ENCODE data around the gene USPL1.
"Not testable (repeated sequence)": the region's sequence is repeated elsewhere in the genome, so short reads cannot be mapped to it uniquely, and the experiment has no call there.

Gene USPL1

GRCh38 chr13:30601836-30602235 lies 15.9 kb upstream of the USPL1 start:
- TF ChIP-seq, protein P1, sequence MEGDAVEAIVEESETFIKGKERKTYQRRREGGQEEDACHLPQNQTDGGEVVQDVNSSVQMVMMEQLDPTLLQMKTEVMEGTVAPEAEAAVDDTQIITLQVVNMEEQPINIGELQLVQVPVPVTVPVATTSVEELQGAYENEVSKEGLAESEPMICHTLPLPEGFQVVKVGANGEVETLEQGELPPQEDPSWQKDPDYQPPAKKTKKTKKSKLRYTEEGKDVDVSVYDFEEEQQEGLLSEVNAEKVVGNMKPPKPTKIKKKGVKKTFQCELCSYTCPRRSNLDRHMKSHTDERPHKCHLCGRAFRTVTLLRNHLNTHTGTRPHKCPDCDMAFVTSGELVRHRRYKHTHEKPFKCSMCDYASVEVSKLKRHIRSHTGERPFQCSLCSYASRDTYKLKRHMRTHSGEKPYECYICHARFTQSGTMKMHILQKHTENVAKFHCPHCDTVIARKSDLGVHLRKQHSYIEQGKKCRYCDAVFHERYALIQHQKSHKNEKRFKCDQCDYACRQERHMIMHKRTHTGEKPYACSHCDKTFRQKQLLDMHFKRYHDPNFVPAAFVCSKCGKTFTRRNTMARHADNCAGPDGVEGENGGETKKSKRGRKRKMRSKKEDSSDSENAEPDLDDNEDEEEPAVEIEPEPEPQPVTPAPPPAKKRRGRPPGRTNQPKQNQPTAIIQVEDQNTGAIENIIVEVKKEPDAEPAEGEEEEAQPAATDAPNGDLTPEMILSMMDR (IDR thresholded peaks at IDR 0.05; ENCODE audit: insufficient read depth, low read length): no peak
- TF ChIP-seq POLR2AphosphoS5 (IDR thresholded peaks at IDR 0.05; ENCODE audit: low read depth): no peak
- no peak for TF ChIP-seq GABPA (IDR thresholded peaks at IDR 0.05; ENCODE audit: low read depth)
- no peak for TF ChIP-seq REST (IDR thresholded peaks at IDR 0.05; ENCODE audit: insufficient replicate concordance, low read depth)
- no peak for TF ChIP-seq SPI1 (IDR thresholded peaks at IDR 0.05; ENCODE audit: borderline replicate concordance, low read depth)
- no peaks in the 10 kb centered on the region for H3K27me3 ChIP-seq (ENCODE audit: insufficient read depth, poor library complexity, severe bottlenecking)
- no peak overlapping the region for H3K27ac ChIP-seq (replicated peaks)
- no peak overlapping the region for H3K4me3 ChIP-seq (replicated peaks; ENCODE audit: insufficient read depth, low read length)
- no peak for DNase-seq (ENCODE audit: low read depth in 1 of 2, low spot score in 1 of 2)

DNA sequence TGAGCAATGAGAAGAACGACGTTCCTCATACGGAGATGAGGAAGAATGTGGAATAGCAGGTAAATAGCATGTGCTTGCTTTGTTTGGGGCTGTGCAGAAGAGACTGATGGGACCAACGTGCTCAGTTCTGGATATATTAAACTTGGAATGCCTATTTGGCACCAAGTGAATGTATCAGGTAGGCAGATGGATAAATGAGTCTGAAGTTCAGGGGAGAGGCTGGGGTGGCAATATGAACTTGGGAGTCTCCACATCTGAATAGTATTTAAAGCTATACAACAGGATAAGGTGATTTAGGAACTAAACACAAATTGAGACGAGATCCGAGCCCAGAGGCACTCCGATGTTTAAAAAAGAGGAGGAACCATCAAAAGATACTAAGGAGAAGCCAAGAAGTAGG lies 12.7 kb upstream of the USPL1 start:
- no peak for DNase-seq (ENCODE audit: low read depth in 1 of 2, low spot score in 1 of 2)
- H3K27ac ChIP-seq (replicated peaks): no peak overlapping the region
- no peaks in the 10 kb centered on the region for H3K27me3 ChIP-seq (ENCODE audit: insufficient read depth, poor library complexity, severe bottlenecking)
- no peak overlapping the region for H3K4me3 ChIP-seq (replicated peaks; ENCODE audit: insufficient read depth, low read length)
- TF ChIP-seq POLR2AphosphoS5 (IDR thresholded peaks at IDR 0.05; ENCODE audit: low read depth) (no peak), GABPA (IDR thresholded peaks at IDR 0.05; ENCODE audit: low read depth) (no peak), SPI1 (IDR thresholded peaks at IDR 0.05; ENCODE audit: borderline replicate concordance, low read depth) (no peak), REST (IDR thresholded peaks at IDR 0.05; ENCODE audit: insufficient replicate concordance, low read depth) (no peak)
- TF ChIP-seq, protein P1 (IDR thresholded peaks at IDR 0.05; ENCODE audit: insufficient read depth, low read length): no peak

- H3K4me3 ChIP-seq (replicated peaks; ENCODE audit: insufficient read depth, low read length); H3K27me3 ChIP-seq (ENCODE audit: insufficient read depth, poor library complexity, severe bottlenecking): not testable (repeated sequence)
- DNase-seq (ENCODE audit: low read depth in 1 of 2, low spot score in 1 of 2): peak; percentile 49 to 85
- TF ChIP-seq SPI1 (IDR thresholded peaks at IDR 0.05; ENCODE audit: borderline replicate concordance, low read depth): peak; percentile 80
- TF ChIP-seq POLR2AphosphoS5 (IDR thresholded peaks at IDR 0.05; ENCODE audit: low read depth): 0 out of 2 replicates have a peak, but pooled peaks have one; percentile 37
- peak overlapping the region; percentile 49 for H3K27ac ChIP-seq (replicated peaks)
Measured at GRCh38 chr13:30607186-30607585, 10.5 kb upstream of the USPL1 start.

- DNase-seq (ENCODE audit: low read depth in 1 of 2, low spot score in 1 of 2): peak in 1 of 2 experiments; percentile 85
- peak overlapping the region; percentile 49 for H3K27ac ChIP-seq (replicated peaks)
Measured at GRCh38 chr13:30607908-30608307, 9.8 kb upstream of the USPL1 start.

More at GRCh38 chr13:30607908-30608307, 9.8 kb upstream of the USPL1 start:
- Histone ChIP-seq H3K4me3 (replicated peaks; ENCODE audit: insufficient read depth, low read length) (no peak overlapping the region), H3K27me3 (ENCODE audit: insufficient read depth, poor library complexity, severe bottlenecking) (no peaks in the 10 kb centered on the region)
- TF ChIP-seq GABPA (IDR thresholded peaks at IDR 0.05; ENCODE audit: low read depth) (no peak), POLR2AphosphoS5 (IDR thresholded peaks at IDR 0.05; ENCODE audit: low read depth) (peak; percentile 46; the same call in 1 of the 2 replicates)
- TF ChIP-seq, protein P1 (IDR thresholded peaks at IDR 0.05; ENCODE audit: insufficient read depth, low read length): no peak

Data from HL-60 (cell line).